SK-N-DZ (cell line): ENCODE data around the gene MLKL.

Experiments
- DNase-seq: peaks from one replicate; pipeline ENCODE4 v3.0.0-alpha.2; 2015; ENCODE audit warnings: low spot score

Gene MLKL

GRCh38 chr16:74650966-74651567 lies 49.6 kb downstream of the MLKL start:
- no peak for DNase-seq

GRCh38 chr16:74649839-74650504 lies 50.7 kb downstream of the MLKL start:
- no peak for DNase-seq

DNA sequence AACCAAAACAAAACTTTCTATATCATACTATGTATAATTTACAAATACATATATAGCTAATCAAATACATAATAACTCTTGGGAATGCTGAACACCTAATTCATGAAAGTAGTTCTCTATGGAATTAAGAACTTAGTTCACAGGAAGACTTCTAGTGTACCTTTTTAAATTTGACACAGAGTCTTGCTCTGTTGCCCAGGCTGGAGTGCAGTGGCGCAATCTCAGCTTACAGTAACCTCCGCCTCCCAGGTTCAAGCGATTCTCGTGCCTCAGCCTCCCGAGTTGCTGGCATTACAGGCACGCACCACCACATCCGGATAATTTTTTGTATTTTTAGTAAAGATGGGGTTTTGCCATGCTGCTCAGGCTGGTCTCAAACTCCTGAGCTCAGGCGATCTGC lies 58.7 kb downstream of the MLKL start:
- no peak for DNase-seq

GRCh38 chr16:74637742-74638453 lies 62.8 kb downstream of the MLKL start:
- no peak for DNase-seq

DNA sequence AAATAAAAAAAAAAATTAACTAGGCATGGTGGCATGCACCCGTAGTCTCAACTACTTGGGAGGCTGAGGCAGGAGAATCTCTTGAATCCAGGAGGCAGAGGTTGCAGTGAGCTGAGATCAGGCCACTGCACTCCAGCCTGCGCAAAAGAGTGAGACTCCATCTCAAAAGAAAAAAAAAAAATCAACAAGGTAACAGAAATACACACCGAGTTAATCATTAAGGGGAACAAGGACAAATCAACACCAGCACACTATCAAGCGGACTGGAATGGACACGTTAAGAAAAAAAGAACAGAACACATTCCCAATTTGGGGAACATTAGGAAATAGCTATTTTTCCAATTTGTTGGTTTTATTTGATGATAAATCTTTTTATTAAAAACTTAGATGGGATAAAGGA lies 65.4 kb downstream of the MLKL start:
- DNase-seq = no peak

DNA sequence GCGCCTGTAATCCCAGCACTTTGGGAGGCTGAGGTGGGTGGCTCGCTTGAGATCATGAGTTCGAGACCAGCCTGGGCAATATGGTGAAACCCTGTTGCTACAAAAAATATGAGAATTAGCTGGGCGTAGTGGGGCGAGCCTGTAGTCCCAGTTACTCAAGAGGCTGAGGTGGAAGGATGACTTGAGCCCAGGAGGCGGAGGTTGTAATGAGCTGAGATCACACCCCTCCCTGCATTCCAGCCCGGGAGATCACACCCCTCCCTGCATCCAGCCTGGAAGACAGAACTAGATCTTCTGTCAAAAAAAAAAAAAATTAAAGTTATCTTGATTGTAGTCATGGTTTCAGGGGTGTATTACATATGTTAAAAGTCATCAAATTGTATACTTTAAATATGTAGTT lies 67.0 kb downstream of the MLKL start:
- no peak for DNase-seq

- no peak for DNase-seq
Measured at GRCh38 chr16:74627506-74628220, 73.0 kb downstream of the MLKL start.

DNA sequence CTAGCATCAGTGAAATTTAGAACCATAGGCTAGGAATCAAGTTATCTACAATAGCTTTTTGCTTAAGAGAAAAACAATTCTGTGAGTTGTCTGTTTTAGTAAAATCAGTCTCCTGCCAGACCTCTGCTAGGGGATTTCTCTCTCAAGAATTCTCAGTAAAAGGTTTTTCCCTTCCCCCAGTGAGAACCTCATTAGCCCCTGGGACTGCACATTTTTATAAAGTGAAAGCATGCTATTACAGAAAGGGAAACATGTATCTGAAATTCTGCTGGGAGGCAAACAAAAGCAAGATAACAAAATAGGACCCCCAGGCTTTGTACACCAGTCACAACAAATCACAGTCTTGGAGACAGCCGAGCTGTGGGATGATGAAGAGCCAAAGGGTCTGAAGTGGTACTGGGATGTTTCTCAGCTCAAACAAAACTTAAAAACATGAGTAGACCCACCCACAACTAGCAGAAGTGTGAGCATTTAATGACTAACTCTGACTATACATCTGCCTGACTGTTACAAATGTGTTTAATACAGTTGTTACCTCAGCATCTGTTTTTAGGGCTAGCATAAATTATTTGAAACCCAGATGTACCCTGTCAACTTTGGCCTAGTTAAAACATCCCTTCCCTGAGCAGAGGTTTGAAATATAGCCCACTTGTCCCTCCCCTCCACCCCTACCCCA lies 73.8 kb downstream of the MLKL start:
- DNase-seq = no peak

DNA sequence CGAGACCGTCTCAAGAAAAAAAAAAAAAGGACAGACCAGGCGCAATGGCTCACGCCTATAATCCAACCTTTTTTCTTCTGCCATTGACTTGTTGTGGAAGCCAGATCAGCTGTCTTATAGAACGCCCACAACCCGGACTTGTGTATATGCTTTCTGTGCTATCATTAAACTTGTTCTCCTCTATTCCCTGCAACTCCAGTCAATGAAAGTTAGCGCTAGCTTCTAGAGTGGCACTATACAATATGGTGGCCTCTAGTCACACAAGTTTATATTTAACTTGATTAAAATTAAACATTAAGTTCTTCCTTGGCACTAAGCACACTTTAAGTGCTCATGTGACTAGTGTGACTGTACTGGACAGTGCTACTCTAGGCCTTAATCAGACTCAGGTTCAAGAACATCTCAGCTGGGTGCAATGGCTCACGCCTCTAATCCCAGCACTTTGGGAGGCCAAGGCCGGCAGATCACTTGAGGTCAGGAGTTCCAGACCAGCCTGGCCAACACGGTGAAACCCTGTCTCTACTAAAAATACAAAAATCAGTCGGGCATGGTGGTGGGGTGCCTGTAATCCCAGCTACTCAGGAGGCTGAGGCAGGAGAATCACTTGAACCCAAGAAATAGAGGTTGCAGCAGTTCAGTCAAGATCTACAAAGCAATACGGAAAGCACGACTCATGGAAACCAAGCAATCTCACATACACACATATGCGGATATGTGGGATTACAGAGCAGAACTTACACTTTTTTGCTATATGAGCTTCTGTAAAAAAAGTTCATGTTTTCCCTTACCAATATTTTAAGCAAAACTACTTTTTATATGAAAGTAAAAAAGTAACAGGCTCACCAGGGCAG lies 74.9 kb downstream of the MLKL start:
- no peak for DNase-seq

- DNase-seq = no peak
Measured at GRCh38 chr16:74623839-74624235, 76.8 kb downstream of the MLKL start.

- DNase-seq = peak; percentile 44
Measured at GRCh38 chr16:74623214-74623838, 77.3 kb downstream of the MLKL start.

GRCh38 chr16:74622005-74622404 lies 78.7 kb downstream of the MLKL start:
- no peak for DNase-seq
